Lower lobe of right lung (tissue), 2 donors: ENCODE measurements around the gene NFIC. TPM values are rescaled to one million over a fixed set of nuclear protein-coding genes. Genes with fewer than 3 reads are reported as not detected.

Experiments used
- ATAC-seq, 2 donors: fragments of 200-7000 bp; cut with Tn5 transposase; one replicate each; pipeline ENCODE4 v1.9.1; 2020 to 2022; ENCODE audit warnings: mild to moderate bottlenecking in 2 of 2, moderate library complexity in 2 of 2
- DNase-seq: peaks from one replicate; pipeline ENCODE4 v3.0.0-alpha.2; 2020
- H3K27ac ChIP-seq: fragments of 200-600 bp; one replicate; pipeline ENCODE4 v1.8.0; 2022
- H3K27me3 ChIP-seq: fragments of 200-600 bp; one replicate; pipeline ENCODE4 v1.8.0; 2022; ENCODE audit warnings: low read depth
- H3K36me3 ChIP-seq: fragments of 200-600 bp; one replicate; pipeline ENCODE4 v1.8.0; 2022; ENCODE audit warnings: mild to moderate bottlenecking
- H3K4me1 ChIP-seq: fragments of 200-600 bp; one replicate; pipeline ENCODE4 v1.8.0; 2022
- H3K4me3 ChIP-seq: fragments of 200-600 bp; one replicate; pipeline ENCODE4 v1.8.0; 2022; ENCODE audit warnings: mild to moderate bottlenecking
- H3K9me3 ChIP-seq: fragments of 200-600 bp; one replicate; pipeline ENCODE4 v1.8.0; 2022
- intact Hi-C: fragments of 100-400 bp; cut with DNase I; formaldehyde crosslinking; loops from one replicate; pipeline ENCODE4 v1.11.0; 2022
- total RNA-seq: library from RNA; stranded (reverse); fragmentation: NEBNext Ultra II Directional; extraction: Animal tissue kit (Norgen Biotek cat#: 25700); gene quantifications from one replicate; pipeline ENCODE4 v1.2.1, GENCODE V29; 2021
- TF ChIP-seq, protein P1 (sequence below): fragments of 200-600 bp; IDR thresholded peaks from one replicate; pipeline ENCODE4 v1.8.0; 2022; ENCODE audit warnings: antibody characterized with exemption, mild to moderate bottlenecking
- donor health status: DM: no; HTN: yes; CAD: no; lungs with severe emphysema.

Gene NFIC
- total RNA-seq, 1 donor from 2014 or later = 132 TPM

DNA sequence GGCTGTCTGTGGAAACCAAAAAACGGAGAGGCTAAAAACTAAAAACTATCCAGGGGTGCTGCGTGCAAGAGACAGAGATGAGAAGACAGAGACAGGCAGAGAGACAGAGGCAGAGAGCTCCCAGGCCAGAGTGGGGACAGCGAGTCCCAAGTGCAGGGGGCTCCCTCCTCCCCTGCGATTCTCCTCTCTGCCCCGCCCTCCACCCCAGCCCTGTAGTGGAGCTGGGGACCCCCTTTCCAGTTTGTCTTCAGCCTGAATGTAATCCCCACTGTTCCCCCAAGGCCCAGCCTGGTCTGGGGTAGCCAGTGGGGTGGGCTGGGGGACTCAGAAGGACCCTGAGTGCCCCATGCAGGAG, 2.0 kb downstream of the NFIC start:
- DNase-seq (no peak), ATAC-seq (no peak)
- intact Hi-C loops = no loop called here
- Histone ChIP-seq H3K27ac (peak overlapping the region; percentile 91), H3K27me3 (no peaks in the 10 kb centered on the region), H3K9me3 (no peaks in the 10 kb centered on the region), H3K4me1 (peaks cover 58% of the 10 kb centered on the region), H3K4me3 (peak overlapping the region; percentile 76), H3K36me3 (peaks cover 3% of the 10 kb centered on the region)
- TF ChIP-seq, protein P1, sequence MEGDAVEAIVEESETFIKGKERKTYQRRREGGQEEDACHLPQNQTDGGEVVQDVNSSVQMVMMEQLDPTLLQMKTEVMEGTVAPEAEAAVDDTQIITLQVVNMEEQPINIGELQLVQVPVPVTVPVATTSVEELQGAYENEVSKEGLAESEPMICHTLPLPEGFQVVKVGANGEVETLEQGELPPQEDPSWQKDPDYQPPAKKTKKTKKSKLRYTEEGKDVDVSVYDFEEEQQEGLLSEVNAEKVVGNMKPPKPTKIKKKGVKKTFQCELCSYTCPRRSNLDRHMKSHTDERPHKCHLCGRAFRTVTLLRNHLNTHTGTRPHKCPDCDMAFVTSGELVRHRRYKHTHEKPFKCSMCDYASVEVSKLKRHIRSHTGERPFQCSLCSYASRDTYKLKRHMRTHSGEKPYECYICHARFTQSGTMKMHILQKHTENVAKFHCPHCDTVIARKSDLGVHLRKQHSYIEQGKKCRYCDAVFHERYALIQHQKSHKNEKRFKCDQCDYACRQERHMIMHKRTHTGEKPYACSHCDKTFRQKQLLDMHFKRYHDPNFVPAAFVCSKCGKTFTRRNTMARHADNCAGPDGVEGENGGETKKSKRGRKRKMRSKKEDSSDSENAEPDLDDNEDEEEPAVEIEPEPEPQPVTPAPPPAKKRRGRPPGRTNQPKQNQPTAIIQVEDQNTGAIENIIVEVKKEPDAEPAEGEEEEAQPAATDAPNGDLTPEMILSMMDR = no peak

GRCh38 chr19:3368848-3369336, 2.5 kb downstream of the NFIC start:
- no peak for DNase-seq
- no peak for ATAC-seq
- H3K9me3 ChIP-seq = no peaks in the 10 kb centered on the region
- H3K36me3 ChIP-seq = peaks cover 3% of the 10 kb centered on the region
- TF ChIP-seq, protein P1 = no peak
- intact Hi-C loops = no loop called here
- H3K4me1 ChIP-seq = peaks cover 62% of the 10 kb centered on the region
- peak overlapping the region; percentile 91 for H3K27ac ChIP-seq
- peak overlapping the region; percentile 76 for H3K4me3 ChIP-seq
- no peaks in the 10 kb centered on the region for H3K27me3 ChIP-seq

DNA sequence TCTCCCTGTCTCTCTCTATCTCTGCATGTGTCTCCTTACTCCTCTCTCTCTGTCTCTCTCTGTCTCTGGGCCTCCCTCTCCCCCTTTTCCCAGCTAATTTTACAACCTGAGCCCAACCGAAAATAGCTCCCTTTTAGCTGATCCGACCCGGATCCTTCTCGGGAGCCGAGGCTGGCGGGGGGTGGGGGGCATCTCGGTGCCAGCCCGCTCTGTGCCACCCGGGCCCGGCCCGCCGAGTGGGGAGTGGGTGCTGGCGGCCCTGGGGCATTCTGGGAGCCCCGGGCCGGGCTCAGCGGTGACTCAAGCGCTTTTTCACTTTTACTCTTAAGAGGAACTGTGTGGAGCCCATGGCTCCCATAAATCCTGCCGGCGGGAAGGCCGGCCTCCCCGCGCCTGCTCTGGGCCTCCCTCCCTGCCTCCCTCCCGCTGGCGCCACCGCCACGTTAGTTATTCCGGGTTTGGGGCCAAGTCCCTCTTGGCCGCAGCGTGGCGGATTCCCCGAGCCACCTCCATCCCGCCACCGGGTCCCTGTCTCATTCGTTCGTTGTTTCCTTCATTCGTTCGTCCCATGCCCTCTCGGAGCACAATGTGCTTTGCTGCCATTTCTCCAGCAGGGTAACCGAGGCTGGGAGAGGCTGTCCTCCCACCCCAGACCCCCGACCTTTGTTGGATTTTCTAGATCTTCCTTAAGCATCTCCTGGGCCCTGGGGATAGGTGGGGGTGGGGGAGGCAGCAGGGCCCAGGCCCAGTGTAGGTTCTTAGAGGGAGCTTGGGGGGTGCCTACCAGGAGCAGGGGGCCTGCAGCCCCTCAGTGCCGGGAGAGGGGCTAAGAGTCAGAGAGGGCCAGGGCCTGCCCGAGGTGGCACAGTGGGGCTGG, 3.2 kb downstream of the NFIC start:
- ATAC-seq (peak; percentile 36 to 50), DNase-seq (peak; percentile 74)
- TF ChIP-seq, protein P1 = no peak
- H3K4me1 ChIP-seq = peaks cover 65% of the 10 kb centered on the region
- H3K9me3 ChIP-seq = no peaks in the 10 kb centered on the region
- H3K27me3 ChIP-seq = no peaks in the 10 kb centered on the region
- peaks cover 3% of the 10 kb centered on the region for H3K36me3 ChIP-seq
- H3K27ac ChIP-seq = peak overlapping the region; percentile 73
- peak overlapping the region; percentile 76 for H3K4me3 ChIP-seq
- intact Hi-C loops = no loop called here

DNA sequence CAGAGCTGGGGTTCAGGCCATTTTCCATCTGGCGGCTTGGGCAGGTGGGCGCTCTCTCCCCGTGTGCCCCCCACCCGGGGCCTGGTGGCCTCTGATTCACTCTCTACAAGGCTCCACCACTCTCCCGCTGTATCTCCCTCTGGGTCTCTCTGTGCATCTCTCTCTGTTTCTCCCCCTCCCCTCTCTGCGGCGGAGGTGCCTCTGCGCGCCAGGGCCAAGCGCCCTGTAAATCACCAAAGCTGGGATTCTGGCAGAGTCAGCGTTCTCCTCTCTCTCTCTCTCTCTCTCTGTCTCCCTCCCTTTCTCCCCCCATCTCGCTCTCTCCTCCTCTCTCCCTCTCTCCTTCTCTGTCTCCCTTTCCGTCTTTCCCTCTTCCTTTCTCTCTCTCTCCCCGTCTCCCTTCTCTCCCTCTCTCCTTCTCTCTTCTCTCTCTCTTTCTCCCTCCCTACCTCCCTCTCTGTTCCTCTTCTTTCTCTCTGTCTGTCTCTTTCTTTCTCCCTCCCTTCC, 3.9 kb downstream of the NFIC start:
- H3K27ac ChIP-seq = peak overlapping the region; percentile 73
- intact Hi-C loops = no loop called here
- ATAC-seq = no peak
- peaks cover 66% of the 10 kb centered on the region for H3K4me1 ChIP-seq
- TF ChIP-seq, protein P1 = no peak
- no peaks in the 10 kb centered on the region for H3K27me3 ChIP-seq
- peak overlapping the region; percentile 76 for H3K4me3 ChIP-seq
- DNase-seq = no peak
- peaks cover 3% of the 10 kb centered on the region for H3K36me3 ChIP-seq
- no peaks in the 10 kb centered on the region for H3K9me3 ChIP-seq

GRCh38 chr19:3370728-3371591, 4.6 kb downstream of the NFIC start:
- ATAC-seq (no peak), DNase-seq (no peak)
- Histone ChIP-seq H3K4me3 (no peak overlapping the region), H3K27me3 (no peaks in the 10 kb centered on the region), H3K9me3 (no peaks in the 10 kb centered on the region), H3K27ac (no peak overlapping the region), H3K36me3 (peaks cover 3% of the 10 kb centered on the region), H3K4me1 (peaks cover 67% of the 10 kb centered on the region)
- TF ChIP-seq, protein P1 = no peak
- intact Hi-C loops = no loop called here
